Measurements from ENCODE around the gene OLIG1. TPM values are rescaled to one million over a fixed set of nuclear protein-coding genes. Genes with fewer than 3 reads are reported as not detected.
A peak's percentile ranks its signal among the peaks of the same experiment; 100 is the strongest.

OLIG1 gene
- total RNA-seq, 2 donors from 2014 or later: 0.48 TPM; not detected in 1

- Histone ChIP-seq H3K36me3 (ENCODE audit: control insufficient read depth, insufficient read depth, low read length) (no peaks in the 10 kb centered on the region), H3K9me3 (ENCODE audit: control insufficient read depth, low read length) (no peaks in the 10 kb centered on the region), H3K27ac (ENCODE audit: low read depth, low read length) (no peak overlapping the region), H3K9ac (ENCODE audit: extremely low read depth, low read length, poor library complexity, severe bottlenecking) (no peak overlapping the region), H3K4me3 (ENCODE audit: low read length) (no peak overlapping the region), H3K4me1 (ENCODE audit: control insufficient read depth, insufficient read depth, low read length) (no peaks in the 10 kb centered on the region), H3K27me3 (ENCODE audit: control insufficient read depth, insufficient read depth, low read length, poor library complexity, severe bottlenecking) (peaks cover 61% of the 10 kb centered on the region)
- Mint-ChIP-seq H3K4me3 (no peak overlapping the region), H3K36me3 (ENCODE audit: low read depth) (no peaks in the 10 kb centered on the region), H3K4me1 (peaks cover 9% of the 10 kb centered on the region), H3K9me3 (no peaks in the 10 kb centered on the region), H3K27ac (no peak overlapping the region), H3K27me3 (ENCODE audit: insufficient read depth) (peaks cover 58% of the 10 kb centered on the region)
- DNase-seq: no peak
- 93 to 100% methylated on average over 2 to 3 of the region's 3 CpGs for WGBS, 2 experiments (ENCODE audit: insufficient coverage in 1 of 2, insufficient read length in 1 of 2)
- no peak for TF ChIP-seq CTCF (conservative IDR thresholded peaks at IDR 0.05)
These were observed 32.4 kb upstream of the OLIG1 start for GRCh38 chr21:33037501-33037900.

GRCh38 chr21:33039536-33039935, 30.4 kb upstream of the OLIG1 start:
- Histone ChIP-seq H3K9me3 (ENCODE audit: control insufficient read depth, low read length) (no peaks in the 10 kb centered on the region), H3K36me3 (ENCODE audit: control insufficient read depth, insufficient read depth, low read length) (no peaks in the 10 kb centered on the region), H3K27me3 (ENCODE audit: control insufficient read depth, insufficient read depth, low read length, poor library complexity, severe bottlenecking) (peaks cover 54% of the 10 kb centered on the region), H3K4me3 (ENCODE audit: low read length) (no peak overlapping the region), H3K9ac (ENCODE audit: extremely low read depth, low read length, poor library complexity, severe bottlenecking) (no peak overlapping the region), H3K27ac (ENCODE audit: low read depth, low read length) (peak overlapping the region; percentile 55), H3K4me1 (ENCODE audit: control insufficient read depth, insufficient read depth, low read length) (no peaks in the 10 kb centered on the region)
- TF ChIP-seq CTCF (conservative IDR thresholded peaks at IDR 0.05): no peak
- Mint-ChIP-seq H3K4me1 (peaks cover 9% of the 10 kb centered on the region), H3K27ac (no peak overlapping the region), H3K4me3 (no peak overlapping the region), H3K36me3 (ENCODE audit: low read depth) (no peaks in the 10 kb centered on the region), H3K27me3 (ENCODE audit: insufficient read depth) (peaks cover 55% of the 10 kb centered on the region), H3K9me3 (no peaks in the 10 kb centered on the region)
- WGBS, 2 experiments (ENCODE audit: insufficient coverage in 1 of 2, insufficient read length in 1 of 2): 68 to 79% methylated on average over 7 of the region's 7 CpGs
- no peak for DNase-seq

GRCh38 chr21:33040215-33040614, 29.7 kb upstream of the OLIG1 start:
- no peaks in the 10 kb centered on the region for H3K9me3 ChIP-seq (ENCODE audit: control insufficient read depth, low read length)
- H3K4me1 ChIP-seq (ENCODE audit: control insufficient read depth, insufficient read depth, low read length): no peaks in the 10 kb centered on the region
- peaks cover 54% of the 10 kb centered on the region for H3K27me3 ChIP-seq (ENCODE audit: control insufficient read depth, insufficient read depth, low read length, poor library complexity, severe bottlenecking)
- H3K4me3 Mint-ChIP-seq: no peak overlapping the region
- H3K36me3 Mint-ChIP-seq (ENCODE audit: low read depth): no peaks in the 10 kb centered on the region
- H3K27ac Mint-ChIP-seq: no peak overlapping the region
- WGBS, 2 experiments (ENCODE audit: insufficient coverage in 1 of 2, insufficient read length in 1 of 2): 83 to 91% methylated on average over 1 to 3 of the region's 3 CpGs
- no peak for TF ChIP-seq CTCF (conservative IDR thresholded peaks at IDR 0.05)
- H3K4me1 Mint-ChIP-seq: peaks cover 9% of the 10 kb centered on the region
- H3K9ac ChIP-seq (ENCODE audit: extremely low read depth, low read length, poor library complexity, severe bottlenecking): no peak overlapping the region
- H3K4me3 ChIP-seq (ENCODE audit: low read length): no peak overlapping the region
- no peaks in the 10 kb centered on the region for H3K36me3 ChIP-seq (ENCODE audit: control insufficient read depth, insufficient read depth, low read length)
- peaks cover 55% of the 10 kb centered on the region for H3K27me3 Mint-ChIP-seq (ENCODE audit: insufficient read depth)
- no peak overlapping the region for H3K27ac ChIP-seq (ENCODE audit: low read depth, low read length)
- H3K9me3 Mint-ChIP-seq: no peaks in the 10 kb centered on the region
- DNase-seq: no peak
